Dedifferentiated amniotic fluid mesenchymal stem cell (primary cell): ENCODE results near the gene SMCR8.
"Not testable (repeated sequence)": the region's sequence is repeated elsewhere in the genome, so short reads cannot be mapped to it uniquely, and the experiment has no call there.

Source experiments
- DNase-seq: peaks from one replicate; pipeline ENCODE4 v3.0.0-alpha.2; 2016; ENCODE audit errors: extremely low spot score

Gene SMCR8, protein sequence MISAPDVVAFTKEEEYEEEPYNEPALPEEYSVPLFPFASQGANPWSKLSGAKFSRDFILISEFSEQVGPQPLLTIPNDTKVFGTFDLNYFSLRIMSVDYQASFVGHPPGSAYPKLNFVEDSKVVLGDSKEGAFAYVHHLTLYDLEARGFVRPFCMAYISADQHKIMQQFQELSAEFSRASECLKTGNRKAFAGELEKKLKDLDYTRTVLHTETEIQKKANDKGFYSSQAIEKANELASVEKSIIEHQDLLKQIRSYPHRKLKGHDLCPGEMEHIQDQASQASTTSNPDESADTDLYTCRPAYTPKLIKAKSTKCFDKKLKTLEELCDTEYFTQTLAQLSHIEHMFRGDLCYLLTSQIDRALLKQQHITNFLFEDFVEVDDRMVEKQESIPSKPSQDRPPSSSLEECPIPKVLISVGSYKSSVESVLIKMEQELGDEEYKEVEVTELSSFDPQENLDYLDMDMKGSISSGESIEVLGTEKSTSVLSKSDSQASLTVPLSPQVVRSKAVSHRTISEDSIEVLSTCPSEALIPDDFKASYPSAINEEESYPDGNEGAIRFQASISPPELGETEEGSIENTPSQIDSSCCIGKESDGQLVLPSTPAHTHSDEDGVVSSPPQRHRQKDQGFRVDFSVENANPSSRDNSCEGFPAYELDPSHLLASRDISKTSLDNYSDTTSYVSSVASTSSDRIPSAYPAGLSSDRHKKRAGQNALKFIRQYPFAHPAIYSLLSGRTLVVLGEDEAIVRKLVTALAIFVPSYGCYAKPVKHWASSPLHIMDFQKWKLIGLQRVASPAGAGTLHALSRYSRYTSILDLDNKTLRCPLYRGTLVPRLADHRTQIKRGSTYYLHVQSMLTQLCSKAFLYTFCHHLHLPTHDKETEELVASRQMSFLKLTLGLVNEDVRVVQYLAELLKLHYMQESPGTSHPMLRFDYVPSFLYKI

DNA sequence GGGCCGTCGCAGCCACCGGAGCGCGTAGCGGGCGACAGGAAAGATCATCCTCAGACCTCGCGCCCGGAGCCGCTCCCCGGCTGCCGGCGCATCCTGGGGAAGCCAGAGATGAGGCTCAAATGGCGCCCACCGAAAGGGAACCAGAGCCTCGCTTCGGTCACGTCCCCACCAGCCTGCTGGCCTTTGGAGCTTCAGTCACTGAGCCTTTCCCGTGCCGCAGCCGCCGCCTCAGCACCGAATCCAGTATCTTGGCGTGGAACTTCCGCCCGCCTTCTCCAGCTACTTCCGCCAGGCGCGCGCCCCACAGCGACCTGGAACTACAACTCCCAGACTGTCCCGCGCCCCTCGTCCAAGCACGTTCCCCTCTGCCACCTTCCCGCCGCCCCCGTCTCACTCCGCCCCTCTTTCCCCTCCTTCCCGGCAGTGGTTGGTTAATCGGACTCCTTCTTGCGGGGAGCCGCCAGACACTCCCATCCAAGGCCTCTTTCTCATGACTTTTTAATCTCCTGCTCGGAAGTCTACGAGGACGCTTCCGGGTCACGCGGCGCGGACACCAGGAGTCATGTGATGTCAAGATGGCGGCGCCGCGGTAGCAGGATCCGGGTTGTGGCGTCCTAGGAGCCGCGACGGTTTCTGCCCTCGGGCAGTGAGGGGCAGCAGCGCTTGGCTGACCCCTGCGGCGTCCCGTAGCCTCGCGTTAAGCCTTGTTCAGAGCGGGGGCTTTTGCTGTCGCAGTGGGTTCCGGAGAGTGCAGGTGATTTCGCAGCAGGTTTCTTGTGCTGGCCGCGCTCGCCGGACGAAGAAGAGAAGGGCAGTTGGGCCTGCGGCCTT lies at the start of gene SMCR8, which contains the start of gene TOP3A:
Gene SMCR8, plus strand, starts transcription at position 563 of the 831 bp plus-strand sequence. CDS start 497 bp downstream, outside the sequence.
Gene TOP3A, minus strand, starts transcription at position 264 of the 831 bp plus-strand sequence. Its CDS starts 216 bp downstream, at position 48.
- DNase-seq, result peak; percentile 99

DNA sequence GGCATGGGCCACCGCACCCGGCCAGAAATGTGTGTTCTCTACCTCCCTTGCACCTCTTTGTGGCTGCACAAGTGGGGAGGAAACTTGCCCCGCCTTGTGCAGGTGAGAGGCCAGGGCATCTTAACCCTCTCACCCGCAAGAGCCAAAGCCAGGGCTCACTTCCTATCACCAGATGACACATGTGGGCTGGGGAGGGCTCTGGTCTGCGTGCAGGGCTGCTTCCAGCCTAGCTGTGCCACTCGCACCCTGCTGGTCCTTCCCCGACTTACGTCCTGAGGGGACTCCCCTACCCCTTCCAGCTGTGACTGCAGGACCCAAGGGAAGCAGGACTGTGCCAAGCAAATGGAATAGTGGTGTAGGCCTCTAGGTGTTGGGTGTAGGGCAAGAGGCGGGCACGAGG lies 47.7 kb upstream of the SMCR8 start:
- DNase-seq, result no peak

DNA sequence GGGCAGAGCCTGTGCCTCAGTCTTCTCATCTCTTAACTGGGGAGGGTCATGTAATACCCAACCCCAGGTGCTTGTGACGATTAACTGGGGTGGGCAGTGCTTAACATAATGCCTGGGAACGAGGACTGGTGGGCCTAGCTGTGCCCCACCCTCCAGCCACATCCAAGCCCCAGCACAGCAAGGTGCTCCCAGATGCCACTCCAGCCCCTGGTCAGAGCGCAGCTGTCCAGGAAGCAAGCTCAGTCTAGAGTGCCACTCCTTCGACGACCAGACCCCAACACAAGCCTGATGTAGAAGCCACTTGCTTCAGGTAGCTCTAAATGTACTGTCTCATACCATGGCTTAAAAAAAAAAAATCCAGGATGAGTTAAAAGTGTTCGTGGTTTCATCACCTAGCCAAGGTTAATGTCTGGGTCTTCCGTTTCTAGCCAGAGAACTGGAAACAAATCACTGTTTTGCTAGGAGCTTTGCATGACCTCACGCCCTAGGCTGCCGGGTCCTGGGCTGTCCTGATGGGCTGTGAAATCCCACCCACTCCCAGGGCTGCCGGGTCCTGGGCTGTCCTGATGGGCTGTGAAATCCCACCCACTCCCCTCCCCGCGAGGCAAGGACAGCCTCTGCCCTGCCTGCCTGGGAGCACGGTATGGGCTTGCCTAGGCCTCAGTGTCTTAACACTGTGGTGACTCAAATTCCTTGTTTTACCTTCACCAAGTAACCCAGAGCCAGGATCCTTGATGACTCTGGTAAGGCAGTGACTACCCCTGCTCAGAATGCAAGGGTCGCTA lies 47.0 kb upstream of the SMCR8 start:
- DNase-seq, result no peak

DNA sequence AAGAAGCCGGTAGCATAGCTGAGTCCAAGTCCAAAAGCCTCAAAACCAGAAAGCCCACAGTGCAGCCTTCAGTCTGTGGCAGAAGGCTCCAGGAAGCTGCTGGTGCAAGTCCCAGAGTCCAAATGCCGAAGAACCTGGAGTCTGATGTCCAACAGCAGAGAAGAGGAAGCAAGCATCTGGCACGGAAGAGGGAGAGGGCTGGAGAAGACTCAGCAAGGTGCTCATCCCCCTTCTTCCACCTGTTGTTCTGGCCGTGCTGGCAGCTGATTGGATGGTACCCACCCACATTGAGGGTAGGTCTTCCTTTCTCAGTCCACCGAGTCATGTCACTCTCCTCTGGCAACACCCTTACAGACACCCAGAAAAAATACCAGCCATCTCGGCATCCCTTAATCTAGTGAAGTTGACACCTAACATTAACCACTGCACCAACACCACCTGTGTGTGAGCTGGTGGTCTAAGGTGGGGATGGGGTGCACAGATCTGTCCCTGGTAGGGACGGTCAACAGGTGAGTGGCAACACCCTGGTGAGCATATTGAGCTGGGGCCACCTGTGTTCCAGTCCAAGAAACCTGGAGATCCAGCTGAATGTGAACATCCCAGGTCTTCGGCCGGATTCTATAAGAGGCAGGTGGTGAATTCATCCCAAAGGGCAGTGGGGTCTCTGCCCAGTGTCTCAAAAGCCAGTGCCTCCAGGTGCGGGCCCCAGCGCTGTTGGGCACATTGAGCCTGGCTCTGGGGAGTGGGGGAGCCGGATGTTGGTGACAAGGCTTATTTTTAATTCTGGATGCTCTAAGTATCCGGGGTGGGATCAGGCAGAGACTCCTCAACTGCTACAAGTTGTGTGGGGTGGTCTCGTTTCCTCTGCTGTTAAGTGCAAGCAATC lies 44.8 kb upstream of the SMCR8 start:
- no peak for DNase-seq

DNA sequence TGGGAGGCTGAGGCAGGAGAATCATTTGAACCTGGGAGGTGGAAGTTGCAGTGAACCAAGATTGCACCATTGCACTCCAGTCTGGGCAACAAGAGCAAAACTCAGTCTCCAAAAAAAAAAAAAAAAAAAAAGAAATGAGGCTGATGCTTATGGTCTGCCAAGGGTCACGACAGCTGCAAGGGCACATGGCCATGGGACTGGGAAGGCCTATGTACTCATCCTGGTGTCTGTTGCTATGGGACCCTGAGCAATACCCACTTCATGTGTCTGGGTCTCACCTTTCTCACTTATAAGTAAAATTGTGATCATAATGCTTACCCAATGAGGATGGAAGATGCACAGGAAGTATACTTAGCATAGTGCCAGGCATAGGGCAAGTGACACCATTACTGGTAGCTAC lies 38.0 kb upstream of the SMCR8 start:
- no peak for DNase-seq

DNA sequence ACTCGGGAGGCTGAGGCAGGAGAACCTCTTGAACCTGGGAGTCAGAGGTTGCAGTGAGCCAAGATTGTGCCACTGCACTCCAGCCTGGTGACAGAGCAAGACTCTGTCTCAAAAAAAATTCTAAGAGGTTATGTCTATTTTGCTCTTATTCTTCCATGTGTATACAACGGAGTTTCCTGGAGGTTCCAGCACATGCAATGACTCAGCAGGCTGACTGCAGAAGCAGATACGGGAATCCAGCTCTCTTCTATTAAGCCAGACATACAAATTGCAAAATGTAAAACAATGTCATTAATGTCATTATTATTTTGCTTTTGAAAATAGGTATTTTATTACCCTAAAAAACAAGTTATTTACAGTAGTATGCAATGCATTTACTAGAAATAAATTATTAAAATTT lies 36.2 kb upstream of the SMCR8 start:
- DNase-seq, result no peak

DNA sequence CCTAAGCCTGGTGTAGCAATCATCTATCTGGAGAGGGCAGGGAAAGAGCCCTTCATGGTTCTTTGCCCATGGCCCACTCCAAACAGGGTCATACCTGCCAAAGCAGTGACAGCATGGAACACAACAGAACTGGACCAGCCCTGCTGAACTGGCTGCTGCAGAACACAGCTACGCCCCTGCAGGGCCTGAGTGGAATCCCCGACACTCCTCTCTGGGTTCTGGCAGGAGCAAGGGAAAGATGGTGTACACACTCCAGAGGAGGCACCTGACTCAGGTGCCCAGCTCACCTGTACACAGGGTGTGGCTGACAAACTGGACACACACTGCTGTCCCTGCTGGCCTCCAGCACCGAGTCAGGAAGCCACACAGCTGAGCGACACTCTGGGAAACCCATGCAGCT lies 34.8 kb upstream of the SMCR8 start:
- DNase-seq, result no peak

DNA sequence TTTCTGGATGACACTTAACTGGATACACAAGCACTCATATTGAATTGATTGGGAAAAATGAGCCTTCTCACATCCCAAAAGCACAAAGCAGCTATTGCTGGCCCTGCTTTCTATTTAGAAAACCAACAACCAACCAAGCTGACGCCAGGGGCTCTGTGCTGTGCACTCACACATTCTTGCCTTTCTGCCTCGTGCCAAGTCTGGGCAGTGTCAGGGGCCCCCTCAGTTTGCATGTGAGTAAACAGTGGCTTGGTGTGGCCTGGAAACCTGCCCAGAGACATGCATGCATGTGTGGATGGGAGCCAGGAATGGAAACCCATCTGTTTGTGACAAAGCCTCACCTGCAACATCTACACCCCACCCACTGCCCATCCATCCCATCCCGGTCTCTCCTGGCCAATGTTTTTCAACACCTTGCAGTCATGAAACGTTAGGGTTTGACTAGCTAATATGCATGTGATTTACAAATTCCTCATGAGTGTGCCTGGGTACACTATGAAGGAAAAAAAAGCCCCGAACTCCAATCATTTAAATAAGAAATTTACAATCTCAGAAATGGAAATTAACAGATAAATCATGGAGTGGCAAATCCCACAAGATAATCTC lies 34.2 kb upstream of the SMCR8 start:
- no peak for DNase-seq

DNA sequence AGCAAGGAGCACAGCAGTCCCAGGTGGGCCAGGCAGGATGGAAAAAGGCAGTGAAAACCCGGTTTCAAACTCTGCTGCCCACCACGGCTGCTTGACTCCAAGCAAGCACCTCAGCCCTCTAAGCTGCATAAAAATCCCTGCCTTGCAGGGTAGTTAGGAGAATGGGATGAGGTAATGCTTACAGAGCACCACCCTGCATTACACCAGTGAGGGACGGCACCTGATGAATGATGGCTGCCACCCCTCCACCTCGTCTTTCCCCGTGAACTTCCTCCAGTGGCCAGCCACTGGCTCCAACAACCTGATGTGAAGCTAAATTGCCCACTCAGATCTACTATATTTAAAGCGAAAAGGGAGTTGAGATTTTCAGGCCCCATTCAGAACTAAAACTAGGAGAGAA lies 33.3 kb upstream of the SMCR8 start:
- no peak for DNase-seq

DNA sequence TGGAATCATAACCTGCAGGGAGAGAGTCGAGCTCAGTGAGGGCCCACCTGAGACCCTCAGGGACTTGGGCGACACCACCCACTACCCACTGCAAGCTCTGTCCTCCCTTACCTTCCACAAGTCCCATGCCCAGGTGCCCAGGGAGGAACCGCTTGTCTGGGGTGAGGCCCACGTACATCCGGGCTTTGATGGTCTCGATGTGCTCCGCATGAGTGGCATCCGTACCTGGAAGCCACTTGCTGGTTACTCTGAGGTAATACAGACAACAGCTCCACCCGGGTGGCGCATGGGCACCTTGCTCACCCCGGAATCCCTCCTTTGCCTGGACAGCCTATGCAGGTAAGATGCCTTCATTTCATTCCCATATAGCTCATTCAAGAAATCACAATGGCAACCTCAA lies 29.8 kb upstream of the SMCR8 start:
- DNase-seq, result no peak

DNA sequence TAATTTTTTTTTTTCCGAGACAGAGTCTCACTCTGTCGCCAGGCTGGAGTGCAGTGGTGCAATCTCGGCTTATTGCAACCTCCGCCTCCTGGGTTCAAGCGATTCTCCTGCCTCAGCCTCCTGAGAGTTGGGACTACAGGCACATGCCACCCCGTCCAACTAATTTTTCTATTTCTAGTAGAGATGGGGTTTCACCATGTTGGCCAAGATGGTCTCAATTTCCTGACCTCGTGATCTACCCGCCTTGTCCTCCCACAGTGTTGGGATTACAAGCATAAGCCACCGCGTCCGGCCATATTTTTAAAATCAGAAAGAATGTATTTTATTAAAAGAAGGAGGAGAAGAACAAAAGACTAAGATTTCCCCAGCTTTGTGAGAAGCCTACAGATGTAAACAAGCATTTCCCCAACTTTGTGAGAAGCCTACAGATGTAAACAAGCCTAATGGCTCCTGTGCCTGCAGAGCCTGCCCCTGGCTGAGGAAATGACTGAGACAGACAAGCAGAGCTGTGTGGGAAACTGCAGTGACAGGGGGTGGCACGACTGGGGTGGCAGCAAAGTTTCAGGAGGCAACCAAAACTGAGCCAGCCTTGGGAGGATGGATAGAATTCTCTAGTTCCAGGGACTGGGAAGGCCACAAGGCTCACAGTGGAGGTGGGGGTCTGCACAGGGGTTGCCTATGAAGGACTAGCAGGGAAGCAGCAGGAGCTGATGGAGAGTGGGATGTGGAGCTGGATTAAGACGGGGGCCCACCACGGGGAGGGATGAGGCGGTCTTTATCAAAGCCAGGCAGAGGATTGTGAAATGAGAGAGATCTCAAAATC lies 23.2 kb upstream of the SMCR8 start:
- DNase-seq, result no peak

DNA sequence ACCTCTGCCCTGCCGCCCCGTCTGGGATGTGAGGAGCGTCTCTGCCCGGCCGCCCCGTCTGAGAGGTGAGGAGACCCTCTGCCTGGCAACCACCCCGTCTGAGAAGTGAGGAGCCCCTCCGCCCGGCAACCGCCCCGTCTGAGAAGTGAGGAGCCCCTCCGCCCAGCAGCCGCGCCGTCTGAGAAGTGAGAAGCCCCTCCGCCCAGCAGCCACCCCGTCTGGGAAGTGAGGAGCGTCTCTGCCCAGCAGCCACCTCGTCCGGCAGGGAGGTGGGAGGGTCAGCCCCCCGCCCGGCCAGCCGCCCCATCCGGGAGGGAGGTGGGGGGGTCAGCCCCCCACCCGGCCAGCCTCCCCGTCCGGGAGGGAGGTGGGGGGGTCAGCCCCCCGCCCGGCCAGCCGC lies 17.0 kb upstream of the SMCR8 start:
- DNase-seq, result not testable (repeated sequence)

DNA sequence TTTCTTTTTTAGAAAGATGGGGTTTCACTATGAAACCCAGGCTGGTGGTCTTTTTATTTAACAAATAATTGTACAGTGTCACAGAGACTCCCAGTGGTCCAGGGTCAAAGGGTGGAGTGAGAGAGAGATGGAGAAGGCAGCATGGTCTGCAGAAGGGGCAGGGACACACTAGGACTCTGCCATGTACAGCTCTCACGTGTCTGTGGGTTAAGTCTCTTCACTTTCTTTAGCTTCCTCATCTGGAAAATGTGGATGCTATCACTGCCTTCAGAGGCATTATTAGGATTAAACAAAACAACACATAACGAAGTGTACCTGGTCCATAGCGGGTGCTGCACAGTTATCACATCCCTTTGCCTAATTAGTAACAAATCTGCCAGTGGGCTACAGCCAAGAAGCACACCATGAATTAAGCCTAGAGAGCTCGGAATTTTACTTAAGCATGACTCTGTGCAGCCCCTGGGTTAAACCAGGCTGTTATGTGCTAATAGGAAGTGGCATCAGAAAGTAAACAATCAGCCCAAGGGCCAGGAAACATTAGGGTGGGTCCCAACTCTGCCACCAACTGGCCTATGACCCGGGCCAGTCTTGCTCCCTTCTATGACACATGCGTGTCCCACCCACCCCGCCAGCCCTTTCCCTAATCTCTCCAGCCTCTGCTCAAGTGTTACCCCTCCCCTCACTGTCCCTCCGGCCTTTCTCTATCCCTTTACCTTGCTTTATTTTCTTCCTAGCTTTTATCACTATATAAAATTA lies 14.2 kb upstream of the SMCR8 start:
- DNase-seq, result no peak

DNA sequence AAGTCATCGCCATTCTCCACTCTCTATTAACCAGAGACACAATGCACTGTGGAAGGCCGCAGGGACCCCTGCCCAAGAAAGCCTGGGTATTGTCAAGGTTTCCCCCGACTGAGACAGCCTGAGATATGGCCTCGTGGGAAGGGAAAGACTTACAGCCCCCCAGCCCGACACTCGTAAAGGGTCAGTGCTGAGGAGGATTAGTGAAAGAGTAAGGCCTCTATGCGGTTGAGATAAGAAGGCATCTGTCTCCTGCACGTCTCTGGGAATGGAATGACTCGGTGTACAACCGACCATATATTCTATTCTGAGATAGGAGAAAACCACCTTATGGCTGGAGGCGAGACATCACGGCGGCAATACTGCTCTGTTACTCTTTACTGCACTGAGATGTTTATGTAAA lies 11.9 kb upstream of the SMCR8 start:
- DNase-seq, result not testable (repeated sequence)

DNA sequence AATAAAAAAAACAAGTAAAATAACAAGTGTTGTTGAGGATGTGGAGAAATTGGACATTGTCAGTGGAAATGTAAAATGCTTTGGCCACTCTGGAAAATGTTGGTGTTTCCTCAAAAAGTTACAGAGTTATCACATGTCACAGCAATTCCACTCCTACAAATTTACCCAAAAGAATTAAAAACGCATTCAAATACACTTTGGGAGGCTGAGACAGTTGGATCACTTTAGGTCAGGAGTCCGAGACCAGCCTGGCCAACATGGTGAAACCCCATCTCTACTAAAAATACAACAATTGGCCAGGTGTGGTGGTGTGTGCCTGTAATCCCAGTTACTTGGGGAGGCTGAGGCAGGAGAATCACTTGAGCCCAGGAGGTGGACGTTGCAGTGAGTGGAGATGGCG lies 5.9 kb upstream of the SMCR8 start:
- no peak for DNase-seq

DNA sequence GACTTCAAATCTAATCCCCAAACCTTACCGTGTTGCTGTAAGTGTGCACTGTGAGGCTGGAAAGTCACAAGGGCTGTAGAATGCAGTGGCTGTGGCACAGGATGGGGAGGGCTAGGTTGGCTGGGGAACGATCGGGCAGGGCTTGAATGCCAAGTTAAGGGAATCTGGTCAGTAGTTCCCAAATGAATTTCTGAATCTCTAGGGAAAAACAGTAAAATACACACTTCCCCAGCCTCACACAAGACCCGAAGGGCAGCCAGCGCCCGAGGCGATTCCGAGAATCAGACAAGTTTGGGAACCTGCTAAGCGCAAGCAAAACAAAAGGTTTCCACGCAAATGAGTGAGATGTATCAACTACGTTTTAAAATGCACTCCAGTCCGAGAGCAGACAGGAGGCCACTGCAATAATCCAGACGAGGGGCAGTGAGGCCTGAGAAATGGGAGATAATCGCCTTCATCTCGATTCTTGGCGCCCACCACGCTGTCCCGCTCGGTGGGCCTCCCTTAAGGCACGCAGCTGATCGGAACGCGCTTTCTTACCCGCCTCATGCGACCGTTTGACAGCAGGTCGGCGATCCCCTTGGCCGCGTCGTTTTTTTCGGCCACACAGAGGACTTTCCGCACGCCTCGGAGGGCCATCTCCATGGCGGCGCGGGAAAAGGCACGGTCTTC lies 898 bp upstream of the SMCR8 start:
- DNase-seq, result peak; percentile 17

DNA sequence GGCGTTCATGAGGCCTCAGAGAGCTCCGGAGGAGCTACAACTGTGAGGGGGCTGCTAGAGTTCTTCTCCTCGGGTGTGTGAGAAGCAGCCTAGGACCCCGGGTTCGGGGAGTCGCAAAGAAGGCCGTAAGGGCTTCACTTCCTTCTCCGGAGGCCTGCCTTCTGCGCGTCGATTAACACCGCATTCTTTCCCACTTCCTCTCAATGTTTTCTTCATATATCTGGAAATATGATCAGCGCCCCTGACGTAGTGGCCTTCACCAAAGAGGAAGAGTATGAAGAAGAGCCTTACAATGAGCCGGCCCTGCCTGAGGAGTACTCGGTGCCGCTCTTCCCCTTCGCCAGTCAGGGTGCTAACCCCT lies 449 bp downstream of the SMCR8 start:
- no peak for DNase-seq
